Left lung (tissue), 10 donors: ENCODE measurements around the gene ASXL3. TPM values are rescaled to one million over a fixed set of nuclear protein-coding genes. Genes with fewer than 3 reads are reported as not detected.

Source experiments
- ATAC-seq: fragments of 200-7000 bp; cut with Tn5 transposase; one replicate; pipeline ENCODE4 v1.9.1; 2020; ENCODE audit warnings: moderate library complexity
- DNase-seq, 4 donors: peaks; one replicate each; pipeline ENCODE4 v3.0.0-alpha.2; 2013 to 2020
- H3K27ac ChIP-seq, 2 donors: fragments of 200-600 bp; sonication (generic) in 1 of 2; one replicate each; pipeline versions ENCODE4 v1.5.0 to v1.8.0; 2020 to 2021
- H3K27me3 ChIP-seq, 2 donors: fragments of 200-600 bp; sonication (generic) in 1 of 2; one replicate each; pipeline versions ENCODE4 v1.5.0 to v1.8.0; 2020 to 2021
- H3K36me3 ChIP-seq, 2 donors: fragments of 200-600 bp; sonication (generic) in 1 of 2; one replicate each; pipeline versions ENCODE4 v1.5.0 to v1.8.0; 2020 to 2021
- H3K4me1 ChIP-seq, 2 donors: fragments of 200-600 bp; one replicate each; pipeline ENCODE4 v1.8.0; 2021
- H3K4me3 ChIP-seq, 2 donors: fragments of 200-600 bp; sonication (generic) in 1 of 2; one replicate each; pipeline versions ENCODE4 v1.5.0 to v1.8.0; 2020 to 2021; ENCODE audit warnings: mild to moderate bottlenecking in 1 of 2
- H3K9me3 ChIP-seq, 2 donors: fragments of 200-600 bp; sonication (generic) in 1 of 2; one replicate each; pipeline versions ENCODE4 v1.5.0 to v1.8.0; 2020 to 2021
- intact Hi-C, 2 donors: fragments of 100-400 bp; cut with DNase I; formaldehyde crosslinking; loops; one replicate each; pipeline versions ENCODE4 v1.11.2 to v1.14.2; 2022
- polyA plus RNA-seq, 6 donors: library from polyadenylated mRNA; unstranded; fragments of 120-200 nt; gene quantifications; one replicate each; pipeline ENCODE4 v1.2.1, GENCODE V29; 2013; ENCODE audit not compliant: insufficient read length in 6 of 6
- total RNA-seq, 2 donors: library from RNA; stranded (reverse); fragmentation: NEBNext Ultra II Directional; extraction: Animal tissue kit (Norgen Biotek cat#: 25700); gene quantifications; one replicate each; pipeline ENCODE4 v1.2.1, GENCODE V29; 2021
- TF ChIP-seq, protein P1 (sequence below), 2 donors: fragments of 200-600 bp; sonication (generic) in 1 of 2; IDR thresholded peaks; one replicate each; pipeline versions ENCODE4 v1.5.0 to v1.8.0; 2021; ENCODE audit warnings: antibody characterized with exemption in 2 of 2
- donor health status: DM: no; HTN: yes; CAD: no.
- donor health status: DM: no; HTN: no; CAD: no.

ASXL3 gene
- total and polyA plus RNA-seq, 8 donors: 1.5 to 12.9 (median 11.1) TPM

GRCh38 chr18:33627114-33627513 lies 49.1 kb downstream of the ASXL3 start:
- Histone ChIP-seq H3K4me3 (no peak overlapping the region), H3K36me3 (no peaks in the 10 kb centered on the region), H3K9me3 (no peaks in the 10 kb centered on the region), H3K27me3 (no peaks in the 10 kb centered on the region), H3K4me1 (no peaks in the 10 kb centered on the region), H3K27ac (no peak overlapping the region)
- no peak for ATAC-seq
- DNase-seq: no peak
- TF ChIP-seq, protein P1, sequence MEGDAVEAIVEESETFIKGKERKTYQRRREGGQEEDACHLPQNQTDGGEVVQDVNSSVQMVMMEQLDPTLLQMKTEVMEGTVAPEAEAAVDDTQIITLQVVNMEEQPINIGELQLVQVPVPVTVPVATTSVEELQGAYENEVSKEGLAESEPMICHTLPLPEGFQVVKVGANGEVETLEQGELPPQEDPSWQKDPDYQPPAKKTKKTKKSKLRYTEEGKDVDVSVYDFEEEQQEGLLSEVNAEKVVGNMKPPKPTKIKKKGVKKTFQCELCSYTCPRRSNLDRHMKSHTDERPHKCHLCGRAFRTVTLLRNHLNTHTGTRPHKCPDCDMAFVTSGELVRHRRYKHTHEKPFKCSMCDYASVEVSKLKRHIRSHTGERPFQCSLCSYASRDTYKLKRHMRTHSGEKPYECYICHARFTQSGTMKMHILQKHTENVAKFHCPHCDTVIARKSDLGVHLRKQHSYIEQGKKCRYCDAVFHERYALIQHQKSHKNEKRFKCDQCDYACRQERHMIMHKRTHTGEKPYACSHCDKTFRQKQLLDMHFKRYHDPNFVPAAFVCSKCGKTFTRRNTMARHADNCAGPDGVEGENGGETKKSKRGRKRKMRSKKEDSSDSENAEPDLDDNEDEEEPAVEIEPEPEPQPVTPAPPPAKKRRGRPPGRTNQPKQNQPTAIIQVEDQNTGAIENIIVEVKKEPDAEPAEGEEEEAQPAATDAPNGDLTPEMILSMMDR (IDR thresholded peaks at IDR 0.05): no peak
- intact Hi-C loops: no loop called here

DNA sequence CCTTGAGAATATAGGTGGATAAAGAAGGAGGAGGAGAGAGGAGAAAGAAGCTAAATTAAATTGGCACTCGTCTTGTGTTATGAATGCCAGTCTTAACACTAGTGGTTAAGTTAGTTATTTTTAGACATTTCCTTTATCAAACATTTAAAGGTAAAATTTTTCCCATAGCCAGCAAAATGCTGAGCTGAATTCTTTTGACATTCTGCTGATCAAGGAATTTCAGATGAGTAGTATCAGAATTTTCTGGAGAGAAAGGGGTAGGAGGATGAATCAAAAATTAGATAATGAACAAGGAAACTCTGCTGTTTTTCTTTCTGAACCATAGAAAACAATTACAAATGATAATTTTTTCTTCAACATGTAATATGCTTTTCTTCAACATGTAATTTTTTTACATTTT lies 52.5 kb downstream of the ASXL3 start:
- H3K4me3 ChIP-seq: no peak overlapping the region
- H3K36me3 ChIP-seq: no peaks in the 10 kb centered on the region
- ATAC-seq: no peak
- H3K27ac ChIP-seq: no peak overlapping the region
- intact Hi-C loops: no loop called here
- H3K27me3 ChIP-seq: no peaks in the 10 kb centered on the region
- TF ChIP-seq, protein P1 (IDR thresholded peaks at IDR 0.05): no peak
- H3K9me3 ChIP-seq: no peaks in the 10 kb centered on the region
- no peak for DNase-seq
- no peaks in the 10 kb centered on the region for H3K4me1 ChIP-seq

DNA sequence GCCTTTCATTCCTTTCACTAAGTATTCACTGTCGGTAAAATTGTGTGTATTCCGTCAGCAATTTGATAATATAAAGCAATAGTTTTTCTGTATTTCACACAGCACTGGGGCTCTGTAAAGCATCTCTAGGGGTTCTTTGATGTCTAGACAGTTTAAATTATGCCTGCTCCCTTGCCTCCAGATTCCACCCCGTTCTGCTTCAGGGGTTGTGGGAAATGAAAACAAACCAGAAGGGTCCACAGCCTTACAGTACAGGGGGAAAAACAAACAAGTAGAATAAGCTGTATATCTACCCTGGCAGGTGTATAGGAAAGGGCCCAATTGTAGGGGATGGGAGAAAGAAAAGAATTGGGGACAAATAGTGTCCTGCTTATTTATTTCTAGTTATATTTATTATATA lies 63.1 kb downstream of the ASXL3 start:
- no peaks in the 10 kb centered on the region for H3K9me3 ChIP-seq
- DNase-seq (no peak), ATAC-seq (no peak)
- no peak overlapping the region for H3K4me3 ChIP-seq
- TF ChIP-seq, protein P1 (IDR thresholded peaks at IDR 0.05): no peak
- intact Hi-C loops: no loop called here
- no peaks in the 10 kb centered on the region for H3K4me1 ChIP-seq
- no peaks in the 10 kb centered on the region for H3K36me3 ChIP-seq
- no peak overlapping the region for H3K27ac ChIP-seq
- H3K27me3 ChIP-seq: no peaks in the 10 kb centered on the region

DNA sequence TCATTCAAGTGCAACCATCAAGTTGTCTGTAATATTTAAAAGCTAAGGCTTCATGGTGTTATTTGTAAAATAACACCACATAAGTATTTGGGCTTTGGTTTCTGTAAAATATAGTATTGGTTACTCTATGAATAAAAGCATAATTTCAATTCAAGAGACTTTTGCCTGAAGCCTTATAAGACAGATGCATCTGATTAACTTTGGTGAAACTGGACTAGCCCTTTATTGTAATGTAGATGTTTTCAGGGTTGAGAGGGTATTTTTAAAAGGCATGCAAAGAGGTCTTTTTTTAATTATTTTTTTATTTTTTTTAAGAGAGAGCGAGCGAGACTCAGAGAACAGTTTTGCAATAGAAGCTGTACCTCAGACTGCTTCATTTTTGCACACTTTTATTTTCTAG lies 66.5 kb downstream of the ASXL3 start:
- ATAC-seq (no peak), DNase-seq (no peak)
- H3K27ac ChIP-seq: no peak overlapping the region
- H3K4me1 ChIP-seq: no peaks in the 10 kb centered on the region
- no peaks in the 10 kb centered on the region for H3K9me3 ChIP-seq
- intact Hi-C loops: no loop called here
- no peak overlapping the region for H3K4me3 ChIP-seq
- TF ChIP-seq, protein P1 (IDR thresholded peaks at IDR 0.05): no peak
- no peaks in the 10 kb centered on the region for H3K36me3 ChIP-seq
- H3K27me3 ChIP-seq: no peaks in the 10 kb centered on the region

GRCh38 chr18:33647365-33647764 lies 69.3 kb downstream of the ASXL3 start:
- H3K4me1 ChIP-seq: no peaks in the 10 kb centered on the region
- intact Hi-C loops: no loop called here
- no peak overlapping the region for H3K27ac ChIP-seq
- no peak for ATAC-seq
- DNase-seq: no peak
- no peak overlapping the region for H3K4me3 ChIP-seq
- TF ChIP-seq, protein P1 (IDR thresholded peaks at IDR 0.05): no peak
- H3K27me3 ChIP-seq: no peaks in the 10 kb centered on the region
- H3K36me3 ChIP-seq: no peaks in the 10 kb centered on the region
- no peaks in the 10 kb centered on the region for H3K9me3 ChIP-seq
